GM18868 (cell line): ENCODE results near the gene TMEM18.

ENCODE experiments used
- ATAC-seq: cut with Tn5 transposase; IDR thresholded peaks from one replicate; pipeline ENCODE4 v1.9.1; 2021; ENCODE audit warnings: mild to moderate bottlenecking, moderate library complexity; ENCODE audit not compliant: unreplicated experiment

The TMEM18 gene

DNA sequence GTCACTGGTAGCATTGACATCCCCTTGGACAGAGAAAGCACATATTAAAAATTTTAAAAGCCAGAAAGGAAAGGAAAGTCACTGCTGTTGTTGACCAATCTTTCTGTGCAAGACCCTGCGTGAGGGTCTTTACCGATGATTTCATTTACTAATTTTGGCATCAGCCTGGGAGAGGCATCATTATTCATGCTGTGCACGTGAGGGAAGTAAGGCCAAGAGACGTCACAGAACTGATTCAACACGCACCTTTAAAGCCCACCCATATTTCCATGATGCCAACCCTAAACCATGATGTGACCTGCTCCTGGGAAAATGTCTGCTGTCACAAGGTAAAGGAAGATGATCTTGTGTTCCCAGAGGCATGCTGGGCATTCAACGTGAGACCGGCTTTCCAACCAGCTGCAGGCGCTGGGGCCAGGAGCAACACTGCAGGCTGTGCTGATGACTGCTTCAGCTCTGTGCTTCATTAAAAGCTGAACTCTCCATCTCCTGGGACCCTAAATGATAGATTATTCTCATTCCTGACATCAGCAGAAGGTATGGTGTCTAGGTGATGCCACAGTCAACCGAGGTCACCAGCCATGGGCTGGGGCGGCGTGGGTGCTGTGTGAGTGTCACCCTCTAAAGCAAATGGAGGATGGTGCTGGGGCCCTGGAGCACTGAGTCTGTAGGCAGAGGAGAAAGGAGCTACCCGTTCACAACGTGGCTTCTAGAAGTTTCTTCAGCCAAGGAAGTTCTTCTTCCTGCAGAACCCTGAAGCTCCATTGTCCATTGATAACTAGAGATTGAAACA lies 53.9 kb downstream of the TMEM18 start:
- ATAC-seq, result no peak

DNA sequence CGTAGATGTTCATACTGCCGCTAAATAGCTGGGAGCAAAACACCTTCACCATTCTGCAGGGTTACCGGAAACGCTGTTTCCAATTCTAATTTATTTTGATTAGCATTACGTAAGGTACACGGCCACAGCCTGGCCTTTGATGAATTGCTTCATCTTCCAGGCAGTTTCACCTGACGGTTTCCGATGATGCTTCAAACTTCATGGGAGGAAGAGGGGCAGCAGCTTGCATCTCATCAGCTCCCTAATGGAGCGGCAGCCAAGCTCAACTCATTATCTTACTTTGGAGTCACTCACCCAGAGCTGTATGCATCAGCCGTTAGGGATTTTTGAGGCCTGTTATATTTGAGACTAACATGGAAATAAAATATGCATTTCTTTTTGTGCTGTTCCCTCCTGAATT lies 54.8 kb downstream of the TMEM18 start:
- ATAC-seq, result no peak

DNA sequence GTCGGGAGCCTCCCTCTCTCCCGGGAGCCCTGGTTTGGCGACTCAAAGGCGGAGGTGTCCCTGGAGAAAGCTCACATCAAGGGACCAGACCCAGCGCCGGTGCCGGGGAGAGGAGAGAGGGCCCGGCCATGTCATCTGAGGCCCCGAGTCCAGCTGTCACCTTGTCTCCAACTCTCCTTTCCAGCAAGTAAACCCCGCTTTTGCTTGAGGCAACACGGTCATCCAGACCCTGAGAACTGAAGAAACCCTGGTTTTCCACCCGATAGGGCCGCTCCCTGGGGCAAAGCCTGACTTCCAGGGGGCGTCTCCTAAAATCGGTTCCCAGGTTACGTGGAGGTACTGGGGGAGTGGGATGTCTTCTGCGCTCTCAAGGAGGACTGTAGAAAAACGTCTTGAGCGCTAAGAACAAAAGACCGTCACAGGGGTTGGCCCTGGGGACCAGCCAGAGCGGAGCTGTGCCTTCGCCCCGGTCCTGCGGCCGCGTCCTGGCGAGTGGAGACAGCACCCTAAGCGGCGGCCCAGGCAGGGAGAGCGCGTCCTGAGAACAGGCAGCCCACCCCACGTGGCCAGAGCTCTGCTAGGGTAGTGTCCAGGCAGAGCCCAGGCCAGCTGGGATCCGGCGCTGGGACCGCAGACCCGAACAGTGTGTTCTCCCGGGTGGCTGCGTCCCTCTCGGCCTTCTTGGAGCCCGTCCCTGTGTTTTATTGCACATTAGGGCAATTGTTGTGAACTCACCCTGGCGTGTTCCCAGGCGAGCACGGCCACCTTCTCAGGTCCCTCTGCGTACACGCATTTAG lies 55.7 kb downstream of the TMEM18 start:
- ATAC-seq, result no peak

DNA sequence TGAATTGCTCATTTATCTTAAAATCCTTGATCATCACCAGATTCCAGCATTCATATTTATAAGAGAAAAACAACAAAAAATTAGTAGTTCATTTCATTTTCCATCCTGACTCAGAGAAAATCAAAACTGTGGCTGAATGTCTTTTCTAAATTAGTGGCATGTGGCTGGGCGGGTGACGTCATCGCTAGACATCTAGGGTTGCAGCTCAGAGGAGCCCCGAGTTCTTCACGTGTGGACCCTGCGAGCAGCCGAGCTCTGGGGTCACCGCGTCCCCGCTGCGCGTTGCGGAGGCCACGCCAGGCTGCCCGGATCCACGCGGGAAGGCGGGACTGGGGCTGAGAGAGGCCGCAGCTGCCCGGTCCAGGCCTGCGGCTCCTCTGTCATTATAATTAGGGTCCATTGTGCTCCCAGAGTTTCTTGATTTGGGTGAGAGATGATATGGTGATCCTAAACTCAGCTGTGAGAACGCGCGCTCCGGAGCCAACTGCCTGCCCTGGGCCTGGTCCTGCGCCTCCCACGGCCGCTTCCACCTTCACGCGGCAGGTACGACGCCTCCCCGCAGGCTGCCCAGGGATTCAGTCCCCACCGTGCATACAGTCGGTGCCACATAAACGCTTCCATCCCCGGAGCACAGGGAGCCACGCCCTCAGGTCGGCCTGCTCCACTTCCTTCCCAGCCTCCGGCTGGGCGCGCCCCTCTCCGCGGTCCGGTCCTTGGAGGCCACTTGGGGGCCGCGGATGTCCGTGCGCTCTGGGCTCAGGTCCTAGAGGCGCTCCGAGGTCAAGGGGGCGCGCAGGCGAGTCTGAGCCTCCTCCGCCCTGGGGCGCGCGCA lies 56.5 kb downstream of the TMEM18 start:
- no peak for ATAC-seq

DNA sequence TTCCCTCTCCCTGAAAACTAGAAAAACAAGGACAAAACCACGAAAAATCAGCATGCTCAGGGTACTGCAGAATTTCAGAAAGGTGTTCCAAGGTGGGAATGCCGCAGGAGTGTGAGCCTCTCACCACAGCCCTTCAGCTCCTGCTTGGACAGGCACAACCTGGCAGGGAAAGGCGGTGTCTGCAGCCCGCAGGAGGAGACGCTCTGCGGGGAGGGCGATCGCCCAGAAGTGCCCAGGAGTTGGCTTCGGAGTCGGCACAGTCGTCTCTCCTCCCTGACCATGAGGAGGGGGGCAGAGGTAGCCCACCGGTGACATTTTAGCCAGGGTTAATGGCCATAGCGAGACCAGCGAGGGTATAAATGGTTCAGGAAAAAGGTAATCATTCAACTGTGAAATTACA lies 57.2 kb downstream of the TMEM18 start:
- ATAC-seq, result no peak

DNA sequence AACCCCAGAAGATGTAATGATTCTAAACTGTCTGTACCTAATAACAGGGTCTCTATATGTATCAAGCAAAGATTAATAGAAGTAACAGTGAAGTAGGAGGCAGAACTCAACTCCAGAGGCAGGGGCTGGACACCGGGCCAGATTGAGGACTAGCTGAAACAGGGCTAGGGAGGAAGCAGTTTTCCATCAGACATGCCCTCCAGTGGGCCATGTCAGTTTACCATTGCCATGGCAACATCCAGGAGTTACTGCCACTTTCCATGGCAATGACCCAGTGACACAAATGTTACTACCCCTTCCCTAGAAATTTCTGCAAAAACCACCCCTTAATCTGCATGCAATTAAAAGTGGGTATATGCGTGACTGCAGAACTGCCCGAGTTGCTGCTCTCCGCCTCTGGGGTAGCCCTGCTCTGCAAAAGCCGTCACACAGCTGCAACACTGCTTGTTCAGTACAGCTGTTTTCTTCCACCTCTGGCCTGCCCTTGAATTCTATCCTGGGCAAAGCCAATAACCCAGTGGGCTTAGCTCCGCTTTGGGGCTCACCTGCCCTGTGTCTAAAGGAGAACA lies 58.7 kb downstream of the TMEM18 start:
- no peak for ATAC-seq

DNA sequence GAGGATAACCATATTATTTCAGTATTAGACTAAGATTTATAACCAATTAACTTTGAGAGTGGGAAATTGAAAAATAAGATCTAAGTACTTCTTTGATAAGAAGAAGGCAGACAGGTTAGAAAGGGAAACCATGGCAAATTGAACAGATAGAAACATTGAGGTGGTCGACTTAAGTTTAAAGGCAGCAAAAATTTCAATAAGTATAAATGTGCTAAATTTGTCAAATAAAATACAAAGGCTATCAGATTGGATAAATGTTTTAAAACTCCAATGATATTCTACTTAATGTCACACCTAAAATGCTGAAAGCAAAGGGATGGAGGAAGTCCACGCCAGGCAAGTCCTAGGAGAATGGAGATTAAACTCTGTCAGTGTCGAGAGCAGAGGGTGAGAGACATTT lies 59.2 kb downstream of the TMEM18 start:
- ATAC-seq, result no peak
